Suppressor macrophage (primary cell): ENCODE measurements around the gene PJVK.
"Not testable (repeated sequence)": the region's sequence is repeated elsewhere in the genome, so short reads cannot be mapped to it uniquely, and the experiment has no call there.

Experiments
- DNase-seq, 4 experiments: peaks; one replicate each; pipeline ENCODE4 v3.0.0-alpha.2; 2020 to 2022

PJVK gene

DNA sequence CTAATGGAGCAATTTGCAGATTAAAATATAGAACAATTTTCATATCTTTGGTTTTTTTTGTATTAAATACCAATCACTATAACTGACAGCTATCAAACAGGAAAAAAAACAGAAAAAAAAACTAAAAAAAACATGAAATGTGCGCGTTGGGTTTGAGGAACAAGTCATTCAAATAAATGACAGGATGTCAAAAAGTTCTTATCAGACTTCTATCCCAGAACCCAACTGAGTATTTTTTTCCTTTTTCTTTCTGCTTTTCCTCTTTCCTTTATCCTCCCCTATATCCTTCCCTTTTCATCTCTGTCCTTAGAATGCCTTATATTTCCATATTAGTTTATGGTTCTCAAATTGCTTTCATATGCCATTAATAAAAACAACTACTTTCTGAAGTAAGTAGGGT is 14.5 kb upstream of the PJVK start:
- no peak for DNase-seq

DNA sequence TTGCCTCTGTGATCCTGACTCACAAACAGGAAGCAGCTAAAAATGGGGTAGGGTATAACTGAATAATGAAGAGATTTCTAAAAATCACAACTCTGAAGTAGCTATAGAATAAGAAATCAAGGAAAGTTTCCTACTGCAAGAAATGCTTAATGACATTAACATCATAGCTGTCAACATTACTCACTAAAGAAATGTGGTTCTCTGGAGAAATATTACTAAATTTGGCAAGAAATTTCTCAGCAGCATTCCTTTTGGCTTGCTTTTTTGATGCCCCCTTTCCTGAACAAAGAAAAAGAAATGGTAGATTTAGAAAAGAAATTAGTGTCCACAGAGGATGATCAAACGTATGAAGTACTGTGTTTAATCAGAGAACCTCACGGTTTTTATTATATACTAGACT is 9.8 kb upstream of the PJVK start:
- DNase-seq, result no peak

DNA sequence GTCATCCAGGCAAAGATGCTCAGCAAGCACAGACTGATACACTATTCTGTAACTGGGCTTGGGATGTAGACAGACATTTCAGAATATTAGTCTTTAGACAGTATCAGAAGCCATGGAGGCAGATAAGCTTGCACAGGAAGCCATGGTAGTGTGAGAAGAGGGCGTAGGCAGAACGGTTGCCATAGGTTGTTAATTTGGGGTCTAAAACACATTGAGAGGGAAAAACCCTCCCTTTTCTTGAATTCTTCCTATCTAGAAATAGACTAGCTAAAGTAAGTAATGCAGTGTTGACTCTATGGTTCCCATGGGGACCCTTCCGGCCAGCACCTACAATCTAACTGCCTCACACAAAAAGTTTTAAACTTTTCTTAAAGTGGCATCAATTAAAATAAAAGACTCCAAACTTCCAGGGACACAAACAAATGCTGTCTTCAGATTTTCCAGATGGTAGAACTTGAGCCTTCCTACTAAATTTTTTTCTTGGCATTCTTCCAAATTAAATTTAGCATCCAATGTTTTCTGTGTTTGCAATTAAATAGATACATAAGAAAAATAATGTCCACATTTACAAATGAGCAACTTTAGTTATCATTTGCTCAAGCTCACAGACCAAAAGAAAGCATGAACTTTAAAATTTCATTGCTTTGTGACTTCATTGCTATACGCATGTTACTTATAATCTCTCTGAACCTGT is 2.1 kb upstream of the PJVK start:
- DNase-seq, result no peak

DNA sequence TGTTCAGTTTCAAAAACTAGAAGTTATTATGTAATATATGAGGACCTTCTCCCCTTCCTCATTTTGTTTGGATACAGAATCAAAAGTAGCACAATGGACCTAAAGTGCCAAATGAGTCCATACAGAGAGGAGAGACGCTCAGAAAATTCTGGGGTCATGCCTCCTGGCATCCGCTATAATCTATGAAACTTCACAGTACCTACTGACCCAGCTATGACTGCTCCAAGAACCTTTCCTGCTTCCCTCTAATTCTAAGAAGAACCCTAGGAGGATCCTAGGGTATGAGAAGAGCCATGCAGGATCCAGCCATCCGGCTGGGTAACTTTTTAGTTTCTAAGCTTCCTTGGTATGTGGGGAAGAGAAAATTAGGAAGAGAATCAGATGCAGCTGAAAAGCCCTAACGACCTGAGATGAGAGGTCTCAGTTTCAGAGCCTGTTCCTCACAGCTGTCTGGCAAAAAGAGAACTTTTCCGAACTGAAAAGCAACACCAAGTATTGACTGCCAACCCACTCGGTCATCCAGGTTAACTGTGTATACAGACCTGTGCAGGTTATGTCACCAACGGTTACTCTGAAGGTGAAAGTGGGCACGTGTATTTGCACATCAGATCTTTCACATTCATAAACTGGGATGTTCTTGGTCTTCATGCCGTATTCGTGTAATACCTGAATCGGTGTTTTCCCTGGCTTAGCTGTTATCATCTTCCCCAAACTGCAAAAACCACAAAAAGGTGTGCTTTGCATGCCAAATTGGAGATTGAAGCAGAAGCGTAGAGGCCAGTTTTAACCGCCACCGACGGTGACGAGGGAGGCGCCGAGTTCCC is 1.3 kb upstream of the PJVK start:
- peak in 3 of 4 experiments; percentile 10 to 26 (median 20) for DNase-seq

DNA sequence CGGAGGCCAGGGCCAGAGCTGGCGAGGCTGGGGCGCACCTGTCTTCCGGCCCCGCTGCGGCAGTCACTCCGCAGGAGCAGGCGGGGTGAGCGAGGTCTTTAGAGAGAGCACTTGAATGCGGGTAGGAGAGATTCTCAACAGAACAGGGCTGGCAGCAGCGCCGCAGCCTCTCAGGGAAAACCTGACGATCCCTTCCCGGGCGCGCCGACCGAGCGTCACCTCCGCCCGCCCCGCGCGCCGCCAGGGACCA is 729 bp upstream of the PJVK start:
- DNase-seq, result no peak

DNA sequence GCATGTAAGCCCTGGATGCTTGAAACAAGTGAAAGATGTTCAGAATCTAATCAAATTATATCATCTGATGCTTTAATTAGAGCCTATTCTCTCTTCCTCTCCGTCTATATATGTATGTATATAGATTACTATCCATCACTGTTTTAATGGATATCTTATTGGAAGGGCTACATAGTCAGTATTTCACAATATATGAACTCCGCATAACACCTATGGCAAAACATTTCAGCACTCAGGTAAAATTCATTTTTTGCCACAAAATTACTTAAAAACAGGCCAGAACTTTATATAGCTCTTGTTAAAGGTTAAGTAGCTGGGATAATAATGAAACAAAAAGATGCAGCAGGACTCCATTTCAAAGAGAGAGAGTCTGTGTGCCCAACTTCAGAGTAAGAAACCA is 1.2 kb downstream of the PJVK start:
- DNase-seq, result no peak

DNA sequence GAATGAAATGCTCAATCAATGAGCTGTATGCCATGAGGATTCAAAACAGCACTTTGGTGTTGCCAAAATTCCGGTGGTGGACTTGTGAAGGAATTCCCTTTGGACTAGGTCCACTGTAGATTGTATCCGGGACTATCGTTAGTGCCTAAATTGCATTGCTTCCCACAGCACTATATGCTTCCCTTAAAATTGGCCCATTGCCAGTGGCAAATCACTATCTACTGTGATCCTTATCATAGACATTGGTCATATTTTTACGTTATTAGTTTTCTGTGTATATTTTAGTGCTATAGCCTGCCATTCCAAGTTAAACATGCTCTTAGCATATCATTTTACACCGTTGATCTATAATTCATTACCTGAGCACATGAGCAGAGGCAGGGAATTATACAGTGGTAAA is 1.7 kb downstream of the PJVK start:
- DNase-seq, result no peak

DNA sequence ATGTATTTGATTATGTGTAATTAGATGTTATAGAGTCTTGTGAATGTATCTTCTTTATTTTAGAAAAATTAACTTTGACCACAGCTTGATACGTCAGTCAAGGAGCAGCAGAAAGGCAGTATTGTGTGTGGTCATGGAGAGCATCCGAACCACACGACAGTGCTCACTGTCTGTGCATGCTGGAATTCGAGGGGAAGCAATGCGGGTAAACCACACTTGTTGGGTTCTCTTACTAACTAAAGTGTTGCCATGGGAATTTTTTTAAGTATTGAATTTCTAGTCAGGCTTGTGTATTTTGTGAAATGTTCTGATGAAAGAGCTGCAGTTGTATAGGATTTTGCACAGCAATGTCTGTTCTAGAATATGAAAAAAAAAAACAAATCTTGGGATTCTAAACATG is 4.8 kb downstream of the PJVK start:
- no peak for DNase-seq

DNA sequence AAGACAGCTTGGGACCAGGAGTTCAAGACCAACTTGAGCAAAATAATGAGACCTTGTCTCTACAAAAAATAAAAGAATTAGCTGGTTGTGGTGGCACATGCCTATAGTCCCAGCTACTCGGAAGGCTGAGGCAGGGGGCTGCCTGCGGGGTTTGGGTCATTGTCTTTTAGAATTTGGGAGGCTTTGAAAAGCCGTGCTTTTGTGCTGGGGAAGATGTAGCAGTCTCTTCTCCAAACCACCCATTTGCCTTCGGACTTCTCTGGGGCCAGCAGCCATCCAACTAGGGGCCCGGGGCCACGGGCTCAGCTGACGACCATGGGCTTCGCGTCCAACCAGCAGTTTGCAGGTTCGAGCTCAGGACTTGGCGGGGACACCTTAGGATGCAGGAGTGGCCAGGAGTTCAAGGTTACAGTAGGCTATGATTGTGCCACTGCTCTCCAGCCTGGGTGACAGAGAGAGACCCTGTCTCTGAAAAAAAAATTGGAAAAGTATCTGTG is 6.3 kb downstream of the PJVK start:
- DNase-seq, result no peak

DNA sequence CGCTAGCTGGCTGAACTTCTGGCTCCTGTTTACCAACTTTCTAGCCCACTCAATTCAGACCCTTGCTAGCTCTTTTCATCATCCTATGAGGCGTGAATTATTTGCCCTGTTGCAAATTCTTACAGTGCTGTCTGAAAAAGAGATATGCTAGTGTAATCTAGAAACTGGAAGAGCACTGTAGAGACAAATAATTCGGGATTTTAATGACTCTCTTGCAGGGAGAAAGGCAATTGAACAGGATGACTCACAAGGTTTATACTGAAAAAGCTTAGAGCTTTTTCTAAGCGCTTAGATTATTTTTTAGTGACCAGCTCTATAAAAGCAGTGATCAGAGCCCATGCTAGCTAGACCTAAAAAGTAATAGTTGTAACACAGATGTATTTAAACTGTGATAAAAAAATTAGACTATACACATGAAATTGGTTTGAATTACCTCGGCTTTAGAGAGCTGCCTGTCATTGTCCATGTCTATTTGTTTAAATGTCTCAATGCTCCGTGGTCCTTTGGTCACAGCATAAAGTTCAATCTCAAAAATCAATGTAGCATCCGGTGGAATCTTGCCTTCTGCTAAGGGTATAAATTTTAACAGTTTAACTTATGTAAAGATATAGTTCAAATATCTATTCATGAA is 18.2 kb downstream of the PJVK start:
- DNase-seq, result no peak

DNA sequence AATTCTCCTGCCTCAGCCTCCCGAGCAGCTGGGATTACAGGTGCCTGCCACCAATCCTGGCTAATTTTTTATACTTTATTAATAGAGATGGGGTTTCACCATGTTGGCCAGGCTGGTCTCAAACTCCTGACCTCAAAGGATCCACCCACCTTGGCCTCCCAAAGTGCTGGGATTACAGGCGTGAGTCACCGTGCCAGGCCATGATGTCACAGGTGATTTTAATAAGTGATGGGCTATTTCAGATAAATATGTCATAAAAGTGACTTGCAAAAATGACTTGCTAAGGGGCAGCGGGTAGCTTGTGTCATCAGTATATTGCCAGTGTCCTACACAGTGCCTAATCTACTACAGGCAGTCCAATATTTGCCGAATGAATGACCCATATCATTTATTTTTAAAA is 20.1 kb downstream of the PJVK start:
- DNase-seq, result not testable (repeated sequence)

DNA sequence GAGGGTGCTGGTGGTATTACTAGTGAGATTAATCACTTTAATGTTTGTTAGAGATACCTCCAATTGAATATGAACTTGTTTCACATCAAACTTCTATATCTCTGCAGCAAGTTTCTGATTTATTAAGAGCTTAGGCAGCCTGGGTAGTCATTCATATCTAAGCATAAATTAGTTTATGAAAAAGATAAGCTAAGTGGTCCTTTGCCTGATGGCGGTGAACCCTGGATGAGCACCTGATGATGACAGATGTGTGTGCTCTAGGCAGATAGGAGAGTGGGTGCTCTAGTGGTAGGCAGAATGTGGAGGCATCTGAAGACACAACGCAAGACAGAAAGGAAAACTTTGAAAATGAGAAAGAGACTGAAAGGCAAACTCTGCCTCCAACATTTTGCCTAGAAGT is 22.2 kb downstream of the PJVK start:
- DNase-seq, result no peak

DNA sequence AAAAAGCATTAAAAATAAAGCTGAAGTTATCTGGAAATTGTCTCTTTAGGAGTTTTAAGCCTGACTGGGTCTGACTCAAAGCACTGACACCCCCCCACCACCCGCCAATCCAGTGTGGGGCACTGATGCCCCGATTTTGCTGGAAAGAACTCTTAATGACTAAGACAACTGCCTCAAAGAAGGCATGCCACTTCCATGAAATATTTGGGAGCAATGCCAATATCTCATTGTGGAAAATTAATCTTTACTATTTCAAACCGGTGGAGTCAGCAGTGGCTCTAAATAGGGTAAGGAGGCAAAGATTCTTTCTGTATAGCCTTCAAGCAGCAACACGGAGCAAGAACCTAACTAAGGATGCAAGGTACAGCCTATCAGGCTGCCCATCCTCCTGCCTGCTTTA is 22.8 kb downstream of the PJVK start:
- DNase-seq, result no peak

DNA sequence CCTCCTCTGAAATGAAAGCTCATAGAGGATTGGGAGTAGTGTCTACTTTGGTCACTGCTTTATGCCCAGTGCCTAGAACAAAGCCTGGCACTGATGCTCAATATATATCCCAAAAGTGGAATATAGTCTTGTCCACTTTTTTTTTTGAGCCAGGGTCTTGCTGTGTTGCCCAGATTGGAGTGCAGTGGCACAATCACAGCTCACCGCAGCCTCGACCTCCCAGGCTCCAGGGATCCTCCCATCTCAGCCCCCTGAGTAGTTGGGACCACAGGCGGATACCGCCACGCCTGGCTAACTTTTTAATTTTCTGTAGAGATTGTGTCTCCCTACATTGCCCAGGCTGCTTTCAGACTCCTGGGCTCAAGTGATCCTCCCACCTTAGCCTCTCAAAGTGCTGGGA is 23.4 kb downstream of the PJVK start:
- DNase-seq, result no peak

DNA sequence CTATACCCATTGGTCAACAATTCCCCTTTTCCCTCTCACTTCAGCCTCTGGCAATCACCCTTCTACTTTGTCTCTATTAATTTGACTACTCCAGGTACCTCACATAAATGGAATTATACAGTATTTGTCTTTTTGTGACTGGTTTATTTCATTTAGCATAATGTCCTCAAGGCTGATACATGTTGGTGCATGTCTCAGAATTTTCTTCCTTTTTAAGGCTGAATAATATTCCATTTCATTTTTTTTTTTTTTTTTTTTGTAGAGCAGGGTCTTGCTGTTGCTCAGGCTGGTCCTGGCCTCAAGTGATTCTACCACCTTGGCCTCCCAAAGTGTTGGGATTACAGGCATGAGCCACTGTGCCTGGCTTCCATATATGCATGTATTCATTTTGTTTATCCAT is 25.3 kb downstream of the PJVK start:
- no peak for DNase-seq

DNA sequence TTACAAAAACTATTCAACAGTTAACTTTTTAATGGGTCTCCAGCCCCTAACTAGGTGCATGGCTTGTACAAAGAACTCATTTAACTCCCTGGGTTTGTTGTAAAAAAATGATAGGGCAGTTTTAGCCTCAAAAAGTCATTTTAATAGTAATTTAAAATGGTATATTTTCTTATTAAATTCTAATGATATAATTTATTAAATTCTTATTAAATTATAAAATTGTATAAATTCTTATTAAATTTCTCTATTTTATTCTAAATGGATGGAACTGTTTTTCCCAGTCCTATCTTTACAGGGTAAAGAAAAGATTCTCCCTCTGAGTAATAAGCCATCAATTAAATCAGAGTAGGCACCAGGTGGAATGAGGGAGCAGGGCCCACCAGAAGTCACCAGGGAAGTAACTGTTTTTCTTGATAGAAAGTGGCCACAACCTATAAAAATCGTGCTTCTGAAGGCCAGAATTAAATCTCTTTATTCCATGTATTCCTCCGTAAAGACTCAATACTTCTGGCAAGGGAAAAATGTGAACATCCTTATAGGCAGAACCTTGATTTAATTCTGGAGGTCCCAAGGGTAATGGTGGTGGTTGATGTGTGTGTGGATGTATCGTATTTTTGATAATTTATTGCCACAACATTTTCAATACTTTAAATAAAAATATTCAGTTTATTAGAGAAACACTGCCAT is 26.4 kb downstream of the PJVK start:
- DNase-seq, result no peak

DNA sequence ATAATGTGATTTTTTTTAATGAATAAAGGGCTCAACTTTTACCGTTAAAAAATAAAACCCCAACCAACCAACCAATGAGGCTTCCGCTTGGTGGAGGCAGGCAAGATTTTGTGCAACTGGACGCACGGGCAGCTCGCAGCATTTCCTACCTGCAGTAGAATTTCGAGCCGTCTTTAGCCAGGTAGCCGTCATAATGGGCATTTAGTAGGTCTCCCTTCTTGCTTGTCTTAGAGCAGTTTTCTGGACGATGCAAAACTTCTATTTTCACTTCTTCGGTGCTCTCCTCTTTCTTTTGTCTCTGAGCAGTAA is 26.9 kb downstream of the PJVK start:
- DNase-seq, result peak in 3 of 4 experiments; percentile 23 to 31 (median 31)

DNA sequence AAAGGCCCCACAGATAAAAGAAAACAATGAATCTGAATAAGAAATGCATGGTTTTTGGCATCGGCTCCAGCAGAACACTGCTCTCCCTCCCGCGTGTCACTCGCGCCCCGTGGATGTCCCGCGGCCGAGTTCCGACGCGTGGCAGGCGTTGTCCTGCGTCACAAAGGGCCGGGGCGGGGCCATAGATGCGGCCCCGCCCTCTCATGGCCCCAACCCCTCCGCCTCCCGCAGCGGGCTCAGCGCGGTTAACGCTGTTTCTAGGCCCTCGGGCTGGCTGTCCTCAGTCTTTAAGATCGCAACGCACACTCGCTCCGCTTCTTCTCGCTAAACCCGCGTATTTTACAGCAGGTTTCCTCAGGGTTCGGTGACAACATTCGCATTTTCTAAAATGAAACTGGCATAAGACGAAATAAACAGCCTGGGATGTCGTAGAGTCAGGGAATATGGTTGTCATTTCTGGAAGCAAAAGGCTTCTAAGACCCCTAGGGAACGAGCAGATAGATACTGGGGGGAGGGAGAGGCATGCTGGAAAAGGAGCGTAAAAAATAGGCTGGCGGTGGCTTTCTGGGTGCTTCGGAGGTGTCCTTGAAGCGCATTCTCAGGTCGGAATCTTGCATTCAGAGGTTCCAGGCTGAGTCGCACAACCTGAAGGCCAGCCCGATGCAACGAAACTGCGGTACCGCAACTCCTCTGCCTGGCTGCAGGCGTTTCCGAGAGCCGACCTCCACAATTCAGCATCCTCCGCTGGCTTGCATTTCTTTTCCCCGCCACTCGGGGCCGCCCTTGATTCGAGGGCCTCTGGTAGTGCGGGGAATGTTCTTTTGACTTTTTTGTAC is 27.5 kb downstream of the PJVK start, which contains the start of gene FKBP7:
Gene FKBP7 (minus strand): TSS at position 162 of the 836 bp plus-strand sequence. CDS start 101 bp downstream, at position 61.
- peak; percentile 87 to 96 (median 94) for DNase-seq

DNA sequence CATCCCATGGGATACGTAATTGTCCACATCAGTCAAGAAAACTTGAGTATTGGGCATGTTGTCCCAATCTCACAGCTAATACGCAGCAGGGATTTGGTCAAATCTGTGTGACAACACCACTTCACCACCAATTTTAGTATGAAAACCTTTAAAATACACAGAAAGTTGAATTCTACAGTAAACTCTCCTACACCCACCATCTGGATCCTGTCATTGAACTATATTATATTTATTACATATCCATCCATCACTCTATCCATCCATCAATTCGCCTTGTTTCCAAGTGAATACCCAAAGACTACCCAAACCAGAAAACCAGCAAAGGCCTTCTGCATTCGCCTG is 28.1 kb downstream of the PJVK start:
- no peak for DNase-seq

DNA sequence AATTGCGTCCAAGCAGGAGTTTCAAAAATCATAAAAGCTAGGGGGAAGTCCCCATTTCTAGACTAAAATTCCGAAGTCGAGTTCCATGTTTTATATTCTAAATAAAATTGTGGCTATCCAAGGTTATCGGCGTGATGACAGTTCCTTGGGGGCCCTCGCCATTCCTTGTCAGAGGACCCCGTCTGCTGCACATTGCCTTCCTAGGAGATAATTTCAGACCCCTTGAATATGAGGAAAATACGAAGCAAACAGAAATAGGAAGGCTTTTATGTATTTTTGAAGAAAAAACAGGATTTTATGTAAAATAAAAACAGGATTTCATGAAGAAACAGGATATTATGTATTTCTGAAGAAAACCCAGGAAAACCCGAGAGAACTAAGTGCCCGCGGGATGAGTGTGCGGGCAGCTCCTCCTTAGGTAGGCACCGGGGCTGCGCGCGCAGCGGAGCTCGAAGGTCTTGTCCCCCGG is 28.6 kb downstream of the PJVK start:
- DNase-seq, result no peak

DNA sequence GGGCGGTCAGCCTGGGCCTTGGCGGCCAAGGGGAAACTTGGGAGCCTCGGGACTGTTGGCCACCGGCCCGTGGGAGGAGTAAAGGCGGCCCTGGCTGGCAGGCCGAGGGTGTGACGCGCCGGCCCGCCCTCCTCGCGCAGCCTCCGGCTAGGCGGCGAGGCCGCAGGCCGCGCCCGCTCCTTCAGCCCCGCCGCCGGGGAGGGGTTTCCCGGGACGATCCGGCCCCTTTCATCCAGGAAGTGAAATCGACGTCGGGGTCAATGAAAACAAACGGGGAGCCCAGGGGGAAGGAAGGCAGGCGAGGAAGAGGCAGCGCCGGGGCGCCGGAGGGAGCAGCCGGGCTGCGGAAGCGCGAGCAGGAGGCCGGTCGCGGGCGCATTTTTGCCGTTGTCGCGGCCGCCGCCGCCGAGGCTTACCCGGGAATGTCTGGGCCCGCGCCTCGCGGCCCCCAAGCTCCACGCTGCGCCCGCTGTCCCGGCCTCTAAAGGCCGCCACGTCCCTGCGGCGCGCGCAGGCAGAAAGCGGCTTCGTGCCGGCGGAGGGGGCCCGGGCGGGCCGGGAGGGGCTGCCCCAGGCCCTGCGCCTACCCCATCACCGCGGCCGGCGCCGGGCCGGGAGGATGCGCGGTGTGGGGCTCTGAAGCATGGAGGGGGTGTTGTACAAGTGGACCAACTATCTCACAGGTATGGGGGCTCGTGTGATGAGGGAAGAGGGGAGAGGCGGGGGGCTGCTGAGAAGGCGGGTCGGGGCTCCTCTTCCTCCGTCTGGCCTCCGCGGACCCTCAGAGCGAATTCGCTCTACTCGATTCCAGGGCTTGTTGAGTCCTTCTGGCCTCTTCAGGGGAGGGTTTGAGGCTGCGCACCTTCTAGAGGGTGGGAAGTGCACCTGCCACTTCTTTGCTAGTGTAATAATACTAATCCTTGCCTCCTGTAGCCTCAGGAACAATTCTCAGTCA is 29.3 kb downstream of the PJVK start, which contains the start of gene PLEKHA3:
Gene PLEKHA3 (plus strand): TSS at position 231 of the 955 bp plus-strand sequence. CDS start 413 bp downstream, at position 644.
- DNase-seq, result peak; percentile 98 to 99 (median 99)
